NCI-H524 treated with DMSO at 0.1 percent for 48 hours (cell line): ENCODE results near the gene PRCD.

Experiments used
- DNase-seq: peaks from one replicate; lab custom pipeline; 2025; lab: John Stamatoyannopoulos, UW

Gene PRCD

GRCh38 chr17:76539631-76540271, at the start of gene PRCD:
Gene PRCD, plus strand, starts transcription at chr17:76540044. Its CDS starts 98 bp downstream, at chr17:76540142.
- DNase-seq = no peak

GRCh38 chr17:76490112-76490710, 49.6 kb upstream of the PRCD start:
- no peak for DNase-seq

GRCh38 chr17:76491271-76492122, 48.3 kb upstream of the PRCD start:
- DNase-seq = no peak

- DNase-seq = no peak
Observed at GRCh38 chr17:76492123-76492988, 47.5 kb upstream of the PRCD start.

GRCh38 chr17:76492989-76493501, 46.8 kb upstream of the PRCD start:
- DNase-seq = no peak

- no peak for DNase-seq
Observed at GRCh38 chr17:76493505-76494167, 46.2 kb upstream of the PRCD start.

GRCh38 chr17:76495663-76496400, 44.0 kb upstream of the PRCD start:
- DNase-seq = no peak

GRCh38 chr17:76496464-76496863, 43.4 kb upstream of the PRCD start:
- DNase-seq = no peak

GRCh38 chr17:76497699-76497978, 42.2 kb upstream of the PRCD start:
- no peak for DNase-seq

GRCh38 chr17:76497979-76498875, 41.6 kb upstream of the PRCD start:
- DNase-seq = peak; percentile 98

- DNase-seq = no peak
Observed at GRCh38 chr17:76498876-76499251, 41.0 kb upstream of the PRCD start.

- DNase-seq = no peak
Observed at GRCh38 chr17:76499267-76499667, 40.6 kb upstream of the PRCD start.

GRCh38 chr17:76500074-76500746, 39.6 kb upstream of the PRCD start:
- DNase-seq = peak; percentile 40

- no peak for DNase-seq
Observed at GRCh38 chr17:76500747-76501017, 39.2 kb upstream of the PRCD start.

GRCh38 chr17:76501018-76501826, 38.6 kb upstream of the PRCD start, which contains the start of gene RHBDF2:
Gene RHBDF2, minus strand, starts transcription at chr17:76501423. Its CDS starts 19,899 bp downstream, at chr17:76481524.
- peak; percentile 49 for DNase-seq

- no peak for DNase-seq
Observed at GRCh38 chr17:76501827-76502307, 38.0 kb upstream of the PRCD start.

GRCh38 chr17:76502341-76503211, 37.3 kb upstream of the PRCD start:
- DNase-seq = no peak
